ENCODE data around the gene ARHGEF19. TPM values are rescaled to one million over a fixed set of nuclear protein-coding genes. Genes with fewer than 3 reads are reported as not detected.

Gene ARHGEF19
- total and polyA plus RNA-seq, 9 of the 15 experiments (the other 6 are each of a cell fraction or from before 2014, with no cell fraction given), result 0.73 to 21.0 (median 5.2) TPM

GRCh38 chr1:16207318-16208269 lies 4.9 kb downstream of the ARHGEF19 start:
- no peak; the same call in 2 of the 3 replicates for ATAC-seq
- TF ChIP-seq RBBP5 (IDR thresholded peaks at IDR 0.05; ENCODE audit: borderline replicate concordance, insufficient read depth, low read length, poor library complexity, severe bottlenecking), result no peak
- TF ChIP-seq MCM3 (IDR thresholded peaks at IDR 0.05), result no peak
- TF ChIP-seq SNAPC5 (CRISPR knock-in tag; IDR thresholded peaks at IDR 0.05), result no peak
- no peak for TF ChIP-seq GATA2 (CRISPR knock-in tag; IDR thresholded peaks at IDR 0.05)
- no peak for TF ChIP-seq THAP12 (CRISPR knock-in tag; IDR thresholded peaks at IDR 0.05)
- TF ChIP-seq POLR2AphosphoS2 (IDR thresholded peaks at IDR 0.05; ENCODE audit: low read length), result no peak
- no peak for TF ChIP-seq RBM17 (IDR thresholded peaks at IDR 0.05; ENCODE audit: borderline replicate concordance, low read depth, low read length)
- peak; percentile 38 for TF ChIP-seq PCBP1 (IDR thresholded peaks at IDR 0.05; ENCODE audit: low read depth, low read length, poor library complexity, severe bottlenecking)
- TF ChIP-seq ZBTB1 (CRISPR knock-in tag; IDR thresholded peaks at IDR 0.05; ENCODE audit: borderline replicate concordance, low read depth), result 0 out of 2 replicates have a peak, but pooled peaks have one; percentile 16
- TF ChIP-seq, protein P1, sequence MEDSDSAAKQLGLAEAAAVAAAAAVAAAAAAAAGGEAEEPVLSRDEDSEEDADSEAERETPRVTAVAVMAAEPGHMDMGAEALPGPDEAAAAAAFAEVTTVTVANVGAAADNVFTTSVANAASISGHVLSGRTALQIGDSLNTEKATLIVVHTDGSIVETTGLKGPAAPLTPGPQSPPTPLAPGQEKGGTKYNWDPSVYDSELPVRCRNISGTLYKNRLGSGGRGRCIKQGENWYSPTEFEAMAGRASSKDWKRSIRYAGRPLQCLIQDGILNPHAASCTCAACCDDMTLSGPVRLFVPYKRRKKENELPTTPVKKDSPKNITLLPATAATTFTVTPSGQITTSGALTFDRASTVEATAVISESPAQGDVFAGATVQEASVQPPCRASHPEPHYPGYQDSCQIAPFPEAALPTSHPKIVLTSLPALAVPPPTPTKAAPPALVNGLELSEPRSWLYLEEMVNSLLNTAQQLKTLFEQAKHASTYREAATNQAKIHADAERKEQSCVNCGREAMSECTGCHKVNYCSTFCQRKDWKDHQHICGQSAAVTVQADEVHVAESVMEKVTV (CRISPR knock-in tag; IDR thresholded peaks at IDR 0.05), result no peak
- no peak for TF ChIP-seq ZNF134 (CRISPR knock-in tag; conservative IDR thresholded peaks at IDR 0.05)
- no peak for TF ChIP-seq TCF7 (IDR thresholded peaks at IDR 0.05; ENCODE audit: borderline replicate concordance)
- no peak for TF ChIP-seq FOXA1 (IDR thresholded peaks at IDR 0.05; ENCODE audit: borderline replicate concordance)
- TF ChIP-seq CBX3 (IDR thresholded peaks at IDR 0.05; ENCODE audit: borderline replicate concordance in 1 of 2, low read length in 2 of 2), result 0 out of 3 replicates have a peak, but pooled peaks of 1 of the 2 experiments have one; percentile 27
- TF ChIP-seq HMG20B (CRISPR knock-in tag; IDR thresholded peaks at IDR 0.05), result no peak
- no peak for TF ChIP-seq TSC22D4 (tag; IDR thresholded peaks at IDR 0.05)
- no peak for TF ChIP-seq ZFP30 (CRISPR knock-in tag; IDR thresholded peaks at IDR 0.05; ENCODE audit: borderline replicate concordance)
- no peak for TF ChIP-seq KLF16 (IDR thresholded peaks at IDR 0.05)

More at GRCh38 chr1:16207318-16208269, 4.9 kb downstream of the ARHGEF19 start:
- 49% methylated on average over 45 of the region's 51 CpGs for WGBS (ENCODE audit: insufficient coverage, low coverage, missing lambda C conversion rate)
- Histone ChIP-seq H3K4me1 (replicated peaks in 1 of 2; ENCODE audit: control insufficient read depth in 2 of 2, insufficient read depth in 2 of 2, low read length in 2 of 2) (peaks cover 26 to 53% of the 10 kb centered on the region in 2 experiments), H3K79me2 (ENCODE audit: control insufficient read depth, insufficient read depth, low read length) (peaks cover 8% of the 10 kb centered on the region; the same call in 2 of the 3 replicates), H2AFZ (ENCODE audit: low read depth, low read length) (peak overlapping the region; percentile 91), H3K27ac (ENCODE audit: extremely low read depth, low read depth, low read length) (peak overlapping the region; percentile 97), H3K36me3 (ENCODE audit: control insufficient read depth, insufficient read depth, low read length) (no peaks in the 10 kb centered on the region), H3K27me3 (ENCODE audit: control insufficient read depth in 2 of 2, insufficient read depth in 2 of 2, low read length in 2 of 2) (no peaks in the 10 kb centered on the region), H4K20me1 (replicated peaks; ENCODE audit: control insufficient read depth, insufficient read depth, low read length) (no peaks in the 10 kb centered on the region), H3K9me1 (ENCODE audit: control insufficient read depth, insufficient read depth, low read length) (no peaks in the 10 kb centered on the region), H3K9ac (ENCODE audit: insufficient read depth in 1 of 2, low read depth in 2 of 2, low read length in 2 of 2) (peak overlapping the region; percentile 90 to 96), H3K4me2 (ENCODE audit: insufficient read depth, low read length) (peak overlapping the region; percentile 97), H3K9me3 (replicated peaks; ENCODE audit: control insufficient read depth, insufficient read depth, low read depth, low read length) (no peaks in the 10 kb centered on the region), H3K4me3 (peak overlapping the region; percentile 54)
- no peak for FAIRE-seq
- ChIA-PET POLR2A (interaction anchor here (0.5 to 3.7 kb wide), 13 partner anchors 10 to 306 kb away, joined by 3 to 21 read pairs (median 4); partner anchors contain the start of gene CPLANE2), CTCF (ENCODE audit: low intra/inter-chr PET ratio) (interaction anchor here (0.8 kb wide), 1 partner anchor 156 kb away, joined by 3 read pairs; no protein-coding TSS in a partner anchor)
- intact Hi-C loops (cut with micrococcal nuclease) (loop anchor here (2.0 kb wide), 1 partner anchor 29 kb away; the partner anchor contains the start of gene CPLANE2), in situ Hi-C loops (cut with MboI) (no loop called here)
- peak; percentile 38 to 52 (median 42) for DNase-seq (ENCODE audit: extremely low read depth in 1 of 4, low spot score in 3 of 4)
- BruUV-seq (replicated peaks), result TSS peak; percentile 74

All from K562 (cell line).